Measurements from ENCODE around the gene HEPACAM. TPM values are rescaled to one million over a fixed set of nuclear protein-coding genes. Genes with fewer than 3 reads are reported as not detected.

Gene HEPACAM
- total RNA-seq, 3 donors from 2014 or later, result not detected

GRCh38 chr11:124934862-124935547 lies 842 bp downstream of the HEPACAM start:
- no peak for ATAC-seq
- Mint-ChIP-seq H3K36me3 (ENCODE audit: insufficient read depth) (no peaks in the 10 kb centered on the region), H3K4me3 (no peak overlapping the region), H3K4me1 (ENCODE audit: low read depth) (peaks cover 7% of the 10 kb centered on the region), H3K9me3 (no peaks in the 10 kb centered on the region), H3K27me3 (ENCODE audit: low read depth) (peaks cover 3% of the 10 kb centered on the region)
- DNase-seq, result no peak

DNA sequence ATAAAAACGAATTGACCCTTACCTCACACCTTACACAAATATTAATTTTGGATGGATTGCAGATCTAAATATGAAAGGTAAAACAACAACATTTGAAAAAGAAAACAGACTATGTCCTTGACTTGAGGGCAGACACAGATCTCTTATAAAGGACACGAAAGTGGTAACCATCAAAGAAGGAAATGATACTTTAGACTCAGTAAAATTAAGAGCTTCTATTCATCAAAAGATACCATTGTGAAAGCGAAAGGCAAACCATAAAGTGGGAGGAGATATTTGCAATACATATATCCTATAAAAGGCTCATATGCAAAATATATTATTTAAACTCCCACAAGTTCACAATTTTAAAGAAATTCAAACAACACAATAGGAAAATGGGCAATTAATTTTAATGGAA lies 5.0 kb downstream of the HEPACAM start:
- no peaks in the 10 kb centered on the region for H3K36me3 Mint-ChIP-seq (ENCODE audit: insufficient read depth)
- ATAC-seq, result no peak
- no peak overlapping the region for H3K4me3 Mint-ChIP-seq

GRCh38 chr11:124928942-124929665 lies 6.7 kb downstream of the HEPACAM start:
- Mint-ChIP-seq H3K9me3 (no peaks in the 10 kb centered on the region), H3K36me3 (ENCODE audit: insufficient read depth) (no peaks in the 10 kb centered on the region), H3K27me3 (ENCODE audit: low read depth) (no peaks in the 10 kb centered on the region), H3K4me3 (no peak overlapping the region), H3K4me1 (ENCODE audit: low read depth) (peaks cover 9% of the 10 kb centered on the region)
- no peak for DNase-seq
- ATAC-seq, result no peak

More for the DNA sequence above, 5.0 kb downstream of the HEPACAM start:
- DNase-seq, result no peak
- Mint-ChIP-seq H3K4me1 (ENCODE audit: low read depth) (peaks cover 7% of the 10 kb centered on the region), H3K27me3 (ENCODE audit: low read depth) (peaks cover 2% of the 10 kb centered on the region), H3K9me3 (no peaks in the 10 kb centered on the region)

- no peaks in the 10 kb centered on the region for H3K27me3 Mint-ChIP-seq (ENCODE audit: low read depth)
- DNase-seq (no peak), ATAC-seq (no peak)
- H3K4me1 Mint-ChIP-seq (ENCODE audit: low read depth), result peaks cover 16% of the 10 kb centered on the region
- H3K4me3 Mint-ChIP-seq, result no peak overlapping the region
- no peaks in the 10 kb centered on the region for H3K36me3 Mint-ChIP-seq (ENCODE audit: insufficient read depth)
- no peaks in the 10 kb centered on the region for H3K9me3 Mint-ChIP-seq
Measured at GRCh38 chr11:124923296-124923695, 12.6 kb downstream of the HEPACAM start.

- ATAC-seq (peak in 1 of 2 donors; percentile 8), DNase-seq (no peak)
- Mint-ChIP-seq H3K36me3 (ENCODE audit: insufficient read depth) (no peaks in the 10 kb centered on the region), H3K4me1 (ENCODE audit: low read depth) (peaks cover 16% of the 10 kb centered on the region), H3K27me3 (ENCODE audit: low read depth) (no peaks in the 10 kb centered on the region), H3K4me3 (no peak overlapping the region), H3K9me3 (no peaks in the 10 kb centered on the region)
Measured at GRCh38 chr11:124922831-124923230, 13.0 kb downstream of the HEPACAM start.

DNA sequence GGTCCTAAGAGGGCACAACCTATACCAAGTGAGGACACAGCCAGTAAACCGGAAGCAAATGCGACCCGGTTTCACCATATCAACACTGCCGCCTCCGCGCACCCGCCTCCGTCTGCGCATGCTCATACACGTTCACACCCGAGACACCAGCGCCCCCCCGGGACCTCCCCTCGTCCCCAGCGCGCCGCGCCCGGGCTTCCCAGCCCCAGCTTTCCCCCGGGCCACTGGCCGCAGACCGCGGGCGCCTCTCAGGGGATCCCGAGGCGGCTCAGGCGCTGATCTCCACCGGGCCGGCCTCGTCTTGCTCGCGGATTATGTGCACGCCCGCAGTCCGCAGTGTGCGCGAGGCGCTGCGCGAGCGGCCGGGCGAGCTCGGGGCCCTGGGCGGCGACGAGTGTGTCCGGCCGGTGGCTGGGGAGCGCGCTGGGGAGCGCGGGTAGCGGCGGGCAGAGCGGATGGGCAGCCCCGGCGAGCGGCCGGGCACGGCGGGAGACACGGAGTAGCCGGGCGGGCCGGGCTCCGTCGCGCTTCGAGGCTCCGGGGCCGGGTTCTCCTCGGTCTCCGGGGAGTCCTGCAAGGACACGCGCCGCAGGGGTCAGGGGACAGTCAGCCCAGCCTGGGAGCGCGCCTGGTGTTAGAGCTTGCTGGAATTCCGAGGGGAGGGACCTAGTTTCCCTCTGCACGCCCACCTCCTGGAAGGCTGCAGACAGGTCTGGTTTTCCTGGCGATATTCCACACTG lies 14.8 kb downstream of the HEPACAM start:
- Mint-ChIP-seq H3K36me3 (ENCODE audit: insufficient read depth) (no peaks in the 10 kb centered on the region), H3K4me3 (peak overlapping the region; percentile 72), H3K4me1 (ENCODE audit: low read depth) (peaks cover 16% of the 10 kb centered on the region), H3K9me3 (no peaks in the 10 kb centered on the region), H3K27me3 (ENCODE audit: low read depth) (no peaks in the 10 kb centered on the region)
- ATAC-seq (peak; percentile 79 to 80), DNase-seq (peak; percentile 73)

DNA sequence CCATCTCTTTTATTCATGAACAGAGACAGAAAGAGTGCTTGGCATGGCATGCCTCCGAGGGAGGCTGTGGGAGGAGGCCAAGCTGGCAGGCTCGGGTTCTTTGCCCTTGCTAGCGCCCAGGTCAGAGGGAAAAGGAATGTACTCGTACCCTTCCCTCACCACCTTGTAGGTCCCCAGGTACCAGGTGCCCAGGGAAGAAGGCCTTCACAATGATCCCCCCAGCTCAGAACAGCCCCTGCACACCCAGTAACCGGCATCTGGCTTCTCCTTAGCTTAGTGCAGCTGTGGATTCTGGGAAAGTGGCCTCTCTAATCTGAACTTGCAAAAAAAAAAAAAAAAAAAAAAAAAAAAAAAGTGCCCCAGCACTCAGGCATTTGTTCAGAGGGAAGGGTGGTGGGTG lies 15.5 kb downstream of the HEPACAM start:
- DNase-seq, result no peak
- ATAC-seq, result no peak
- H3K27me3 Mint-ChIP-seq (ENCODE audit: low read depth), result no peaks in the 10 kb centered on the region
- no peaks in the 10 kb centered on the region for H3K36me3 Mint-ChIP-seq (ENCODE audit: insufficient read depth)
- H3K9me3 Mint-ChIP-seq, result no peaks in the 10 kb centered on the region
- H3K4me3 Mint-ChIP-seq, result no peak overlapping the region
- peaks cover 16% of the 10 kb centered on the region for H3K4me1 Mint-ChIP-seq (ENCODE audit: low read depth)

DNA sequence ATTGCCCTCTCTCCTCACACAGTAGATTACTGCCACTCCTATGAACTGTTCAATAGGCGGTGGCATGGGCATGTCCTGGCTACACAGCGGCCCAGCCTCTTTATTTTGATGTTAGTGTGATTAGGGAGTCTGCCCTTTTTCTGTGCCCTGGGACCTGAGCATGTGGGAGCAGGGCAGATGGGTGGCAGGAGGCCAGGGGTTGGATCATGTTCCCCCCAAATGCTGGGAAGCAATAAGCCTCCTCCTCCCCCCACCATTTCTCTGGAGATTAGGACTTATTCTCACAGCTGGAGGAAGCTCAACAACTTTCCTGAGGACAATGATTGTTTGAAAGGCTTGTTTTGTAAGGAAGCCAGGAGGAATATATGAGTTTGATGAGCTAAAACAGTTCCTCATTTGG lies 15.9 kb downstream of the HEPACAM start:
- no peaks in the 10 kb centered on the region for H3K36me3 Mint-ChIP-seq (ENCODE audit: insufficient read depth)
- H3K4me1 Mint-ChIP-seq (ENCODE audit: low read depth), result peaks cover 16% of the 10 kb centered on the region
- H3K4me3 Mint-ChIP-seq, result no peak overlapping the region
- H3K27me3 Mint-ChIP-seq (ENCODE audit: low read depth), result peaks cover 2% of the 10 kb centered on the region
- ATAC-seq, result no peak
- no peak for DNase-seq
- no peaks in the 10 kb centered on the region for H3K9me3 Mint-ChIP-seq

DNA sequence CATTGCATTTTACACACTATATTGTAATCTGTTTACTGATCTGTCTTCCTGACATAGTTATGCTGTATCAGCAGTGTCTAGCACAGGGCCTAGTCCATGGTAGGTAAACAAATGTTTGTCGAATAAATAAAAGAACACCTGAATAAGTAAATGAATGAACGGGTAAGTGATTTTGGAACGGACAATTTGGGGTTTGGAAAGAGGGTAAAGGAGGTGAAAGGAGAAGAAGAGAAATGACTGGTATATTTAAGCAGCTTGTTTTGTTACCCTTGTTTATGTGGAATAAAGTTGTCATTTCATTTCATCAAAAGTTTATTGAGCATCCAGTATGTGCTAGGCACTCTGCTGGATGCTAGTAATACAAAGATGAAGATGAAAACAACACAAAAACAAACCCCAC lies 16.9 kb downstream of the HEPACAM start, which contains the start of gene HEPN1:
TSS of gene HEPN1 (plus strand) at position 301 of the 400 bp plus-strand sequence.
- Mint-ChIP-seq H3K9me3 (no peaks in the 10 kb centered on the region), H3K36me3 (ENCODE audit: insufficient read depth) (no peaks in the 10 kb centered on the region), H3K27me3 (ENCODE audit: low read depth) (peaks cover 4% of the 10 kb centered on the region), H3K4me3 (no peak within 1 kb of the TSS), H3K4me1 (ENCODE audit: low read depth) (peaks cover 12% of the 10 kb centered on the region)
- ATAC-seq (no peak), DNase-seq (no peak)

- Mint-ChIP-seq H3K27me3 (ENCODE audit: low read depth) (peaks cover 4% of the 10 kb centered on the region), H3K4me3 (no peak overlapping the region), H3K9me3 (peaks cover 6% of the 10 kb centered on the region), H3K4me1 (ENCODE audit: low read depth) (peaks cover 2% of the 10 kb centered on the region), H3K36me3 (ENCODE audit: insufficient read depth) (no peaks in the 10 kb centered on the region)
- no peak for ATAC-seq
- DNase-seq, result no peak
Measured at GRCh38 chr11:124917115-124917637, 18.7 kb downstream of the HEPACAM start.

DNA sequence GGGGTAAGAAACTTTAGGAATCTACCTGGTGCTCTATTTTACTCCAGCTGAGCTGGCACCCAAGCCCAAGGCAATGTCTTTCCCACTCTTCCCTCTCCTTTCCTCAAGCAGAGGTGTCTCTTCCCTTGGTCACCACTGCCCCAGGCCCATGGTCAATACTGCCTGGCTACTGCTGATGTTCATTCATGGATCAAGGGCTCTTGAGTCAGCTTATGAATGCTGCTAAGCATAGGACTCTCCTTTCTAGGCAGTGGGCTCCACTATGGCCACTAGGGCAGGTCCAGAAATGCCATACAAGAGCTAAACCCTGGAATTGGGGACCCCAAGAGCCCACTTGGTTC lies 19.5 kb downstream of the HEPACAM start:
- no peak overlapping the region for H3K4me3 Mint-ChIP-seq
- peaks cover 4% of the 10 kb centered on the region for H3K27me3 Mint-ChIP-seq (ENCODE audit: low read depth)
- no peaks in the 10 kb centered on the region for H3K4me1 Mint-ChIP-seq (ENCODE audit: low read depth)
- no peaks in the 10 kb centered on the region for H3K36me3 Mint-ChIP-seq (ENCODE audit: insufficient read depth)
- no peak for ATAC-seq
- DNase-seq, result no peak
- H3K9me3 Mint-ChIP-seq, result peaks cover 13% of the 10 kb centered on the region

DNA sequence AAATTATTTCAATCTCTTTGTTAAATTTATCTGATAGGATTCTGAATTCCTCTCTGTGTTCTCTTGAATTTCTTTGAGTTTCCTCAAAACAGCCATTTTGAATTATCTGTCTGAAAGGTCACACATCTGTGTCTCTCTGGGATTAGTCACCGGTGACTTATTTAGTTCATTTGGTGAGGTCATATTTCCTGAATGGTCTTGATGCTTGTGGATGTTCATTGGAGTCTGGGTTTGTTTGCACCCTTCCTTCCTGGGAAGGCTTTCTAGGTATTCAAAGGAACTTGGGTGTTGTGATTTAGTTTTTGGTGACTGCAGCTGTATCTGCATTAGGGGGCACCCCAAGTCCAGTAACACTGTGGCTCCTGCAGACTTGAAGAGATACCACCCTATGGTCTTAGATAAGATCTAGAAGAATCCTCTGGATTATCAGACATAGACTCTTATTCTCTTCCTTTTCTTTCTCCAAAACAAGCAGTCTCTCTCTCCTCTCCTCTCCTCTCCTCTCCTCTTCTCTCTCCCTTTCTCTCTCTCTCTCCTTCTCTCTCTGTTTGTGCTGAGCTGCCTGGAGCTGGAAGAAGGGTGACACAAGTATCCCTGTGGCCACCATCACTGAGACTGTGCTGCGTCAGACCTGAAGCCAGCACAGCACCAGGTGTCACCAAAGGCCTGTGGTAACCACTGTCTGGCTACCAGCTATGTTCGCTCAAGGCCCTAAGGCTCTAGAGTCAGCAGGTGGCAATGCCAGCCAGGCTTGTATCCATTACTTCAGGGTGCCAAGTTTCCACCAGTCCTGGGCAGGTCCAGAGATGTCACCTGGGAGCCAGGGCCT lies 20.1 kb downstream of the HEPACAM start:
- DNase-seq, result no peak
- no peak overlapping the region for H3K4me3 Mint-ChIP-seq
- ATAC-seq, result no peak

DNA sequence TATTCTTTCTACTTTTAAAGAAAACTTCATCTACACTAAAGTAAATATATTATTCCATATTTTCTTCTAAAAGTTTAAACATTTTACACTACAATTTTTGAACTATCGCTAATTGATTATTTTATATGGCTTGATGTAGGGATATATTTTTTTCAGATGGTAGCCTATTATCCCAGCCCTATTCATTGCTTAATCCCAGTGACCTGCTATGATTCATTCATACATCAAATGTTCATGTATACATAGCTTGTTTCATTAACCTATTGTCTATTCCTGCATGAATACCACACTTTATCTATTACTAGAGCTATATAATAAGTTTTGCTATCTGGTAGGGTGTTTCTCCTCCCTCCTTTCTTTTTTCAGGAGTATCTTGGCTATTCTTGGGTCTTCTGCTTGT lies 33.2 kb downstream of the HEPACAM start:
- ATAC-seq (no peak), DNase-seq (no peak)
- H3K9me3 Mint-ChIP-seq, result no peaks in the 10 kb centered on the region
- no peaks in the 10 kb centered on the region for H3K4me1 Mint-ChIP-seq (ENCODE audit: low read depth)
- no peaks in the 10 kb centered on the region for H3K36me3 Mint-ChIP-seq (ENCODE audit: insufficient read depth)
- H3K27me3 Mint-ChIP-seq (ENCODE audit: low read depth), result peaks cover 16% of the 10 kb centered on the region
- H3K4me3 Mint-ChIP-seq, result no peak overlapping the region

More for the DNA sequence above, 20.1 kb downstream of the HEPACAM start:
- no peaks in the 10 kb centered on the region for H3K36me3 Mint-ChIP-seq (ENCODE audit: insufficient read depth)
- peaks cover 4% of the 10 kb centered on the region for H3K27me3 Mint-ChIP-seq (ENCODE audit: low read depth)
- H3K4me1 Mint-ChIP-seq (ENCODE audit: low read depth), result no peaks in the 10 kb centered on the region
- peaks cover 13% of the 10 kb centered on the region for H3K9me3 Mint-ChIP-seq

GRCh38 chr11:124900464-124900863 lies 35.4 kb downstream of the HEPACAM start:
- Mint-ChIP-seq H3K4me1 (ENCODE audit: low read depth) (peaks cover 2% of the 10 kb centered on the region), H3K4me3 (no peak overlapping the region), H3K27me3 (ENCODE audit: low read depth) (peaks cover 10% of the 10 kb centered on the region), H3K36me3 (ENCODE audit: insufficient read depth) (no peaks in the 10 kb centered on the region), H3K9me3 (no peaks in the 10 kb centered on the region)
- DNase-seq (no peak), ATAC-seq (no peak)

All from activated T-cell treated with anti-CD3 and anti-CD28 coated beads, Interleukin-2, amount 50 U/mL, for 4 hours (primary cell).